Measurements from ENCODE around the gene ZNF805.

DNA sequence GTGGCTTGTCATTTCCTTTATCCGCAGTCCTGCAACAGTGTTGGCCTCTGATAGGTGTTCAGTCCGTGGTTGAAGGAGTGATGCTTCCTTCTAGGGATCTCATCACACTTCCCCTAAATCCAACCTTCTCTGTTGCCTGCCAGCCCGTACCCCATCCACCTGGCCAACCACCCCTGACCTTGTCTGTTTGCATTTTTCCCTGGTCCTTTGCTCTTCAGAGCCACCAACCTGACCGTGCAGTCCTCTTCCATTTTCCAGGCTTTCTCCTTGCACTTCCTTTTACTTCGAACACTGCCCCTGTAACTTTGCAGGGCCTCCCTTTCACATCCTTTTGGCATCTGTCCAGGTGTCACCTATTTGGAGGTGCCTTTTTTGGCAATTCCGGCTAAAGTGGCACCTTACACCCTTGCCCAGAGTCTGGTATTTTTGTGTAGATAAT, 40.5 kb downstream of the ZNF805 start:
- TF ChIP-seq CTCF (IDR thresholded peaks at IDR 0.05): no peak
- no peak for TF ChIP-seq POLR2A (IDR thresholded peaks at IDR 0.05)
- TF ChIP-seq POLR2AphosphoS5 (IDR thresholded peaks at IDR 0.05): no peak
- TF ChIP-seq EP300 (IDR thresholded peaks at IDR 0.05): no peak
